ENCODE measurements around the gene KCNH2. TPM values are rescaled to one million over a fixed set of nuclear protein-coding genes. Genes with fewer than 3 reads are reported as not detected.
A peak's percentile ranks its signal among the peaks of the same experiment; 100 is the strongest.

Gene KCNH2
- total and polyA plus RNA-seq, 9 donors, result 2.0 to 26.3 (median 6.7) TPM

DNA sequence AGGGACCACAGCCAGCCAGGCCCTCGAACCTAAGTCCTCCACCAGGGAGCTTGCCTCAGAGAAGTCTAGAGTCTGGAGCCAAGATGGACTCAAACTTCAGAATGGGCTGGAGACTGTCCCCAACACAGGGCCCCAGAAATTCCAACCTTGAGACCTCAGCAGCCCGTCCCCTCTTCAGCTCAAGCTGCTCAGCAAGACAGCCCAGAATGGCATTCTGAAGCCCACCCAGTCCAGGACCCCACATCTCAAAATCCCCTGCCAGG is 15.9 kb downstream of the KCNH2 start:
- 41 to 52% (median 51%) methylated on average over 2 of the region's 2 CpGs for WGBS, 3 donors
- TF ChIP-seq, protein P1, sequence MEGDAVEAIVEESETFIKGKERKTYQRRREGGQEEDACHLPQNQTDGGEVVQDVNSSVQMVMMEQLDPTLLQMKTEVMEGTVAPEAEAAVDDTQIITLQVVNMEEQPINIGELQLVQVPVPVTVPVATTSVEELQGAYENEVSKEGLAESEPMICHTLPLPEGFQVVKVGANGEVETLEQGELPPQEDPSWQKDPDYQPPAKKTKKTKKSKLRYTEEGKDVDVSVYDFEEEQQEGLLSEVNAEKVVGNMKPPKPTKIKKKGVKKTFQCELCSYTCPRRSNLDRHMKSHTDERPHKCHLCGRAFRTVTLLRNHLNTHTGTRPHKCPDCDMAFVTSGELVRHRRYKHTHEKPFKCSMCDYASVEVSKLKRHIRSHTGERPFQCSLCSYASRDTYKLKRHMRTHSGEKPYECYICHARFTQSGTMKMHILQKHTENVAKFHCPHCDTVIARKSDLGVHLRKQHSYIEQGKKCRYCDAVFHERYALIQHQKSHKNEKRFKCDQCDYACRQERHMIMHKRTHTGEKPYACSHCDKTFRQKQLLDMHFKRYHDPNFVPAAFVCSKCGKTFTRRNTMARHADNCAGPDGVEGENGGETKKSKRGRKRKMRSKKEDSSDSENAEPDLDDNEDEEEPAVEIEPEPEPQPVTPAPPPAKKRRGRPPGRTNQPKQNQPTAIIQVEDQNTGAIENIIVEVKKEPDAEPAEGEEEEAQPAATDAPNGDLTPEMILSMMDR (IDR thresholded peaks at IDR 0.05), result no peak
- no peak for TF ChIP-seq POLR2A (IDR thresholded peaks at IDR 0.05)
- no peak for TF ChIP-seq EP300 (IDR thresholded peaks at IDR 0.05)
- Histone ChIP-seq H3K4me3 (no peak overlapping the region), H3K9me3 (no peaks in the 10 kb centered on the region), H3K4me1 (ENCODE audit: insufficient read depth) (peaks cover 13% of the 10 kb centered on the region), H3K36me3 (no peaks in the 10 kb centered on the region), H3K27ac (peak overlapping the region in 1 of 2 donors; percentile 16), H3K27me3 (no peaks in the 10 kb centered on the region)
- no peak for DNase-seq
- intact Hi-C loops (cut with DNase I), result loop anchor here in 1 of 4 donors (5.0 kb wide), 2 partner anchors 55 to 150 kb away; no protein-coding TSS in a partner anchor

DNA sequence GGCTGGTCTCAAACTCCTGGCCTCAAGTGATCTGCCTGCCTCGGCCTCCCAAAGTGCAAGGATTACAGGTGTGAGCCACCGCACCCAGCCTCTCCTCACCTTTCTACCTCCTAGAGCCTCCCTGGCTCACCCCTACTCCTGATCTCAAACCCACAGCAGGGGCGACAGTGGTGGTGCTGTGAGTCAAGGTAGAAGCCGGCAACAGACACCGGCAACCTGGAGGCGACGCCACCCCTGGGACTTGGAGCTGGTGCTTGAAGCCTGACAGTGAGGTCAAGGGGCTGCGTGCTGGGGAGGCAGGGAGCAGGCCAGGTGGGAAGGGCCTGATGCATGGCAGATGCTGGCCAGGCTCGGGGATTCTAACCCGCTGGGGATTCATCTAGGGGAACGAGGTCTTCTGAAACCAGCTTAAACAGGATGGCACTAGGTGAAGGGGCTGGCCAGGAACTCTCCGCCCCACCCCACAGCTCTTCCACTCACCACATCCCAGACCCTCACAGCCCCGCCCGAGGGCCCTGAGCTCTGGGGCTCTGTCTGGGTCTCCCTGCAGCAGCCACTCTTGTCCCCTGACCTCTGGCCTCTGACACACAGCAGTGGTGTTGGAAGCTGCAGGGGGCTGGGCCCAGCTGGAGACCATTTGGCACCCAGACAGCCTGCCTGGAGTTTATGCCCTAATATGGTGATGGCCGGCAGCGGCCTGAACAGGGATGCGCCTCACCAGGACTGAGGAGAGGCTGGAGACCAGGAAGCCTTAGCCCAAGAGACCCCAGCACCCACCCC is 16.4 kb downstream of the KCNH2 start:
- peak in 2 of 5 donors; percentile 61 to 70 for DNase-seq
- Histone ChIP-seq H3K4me3 (no peak overlapping the region), H3K36me3 (no peaks in the 10 kb centered on the region), H3K4me1 (ENCODE audit: insufficient read depth) (peaks cover 13% of the 10 kb centered on the region), H3K27ac (peak overlapping the region in 1 of 2 donors; percentile 16), H3K9me3 (no peaks in the 10 kb centered on the region), H3K27me3 (no peaks in the 10 kb centered on the region)
- 63 to 66% (median 65%) methylated on average over 17 of the region's 17 CpGs for WGBS, 3 donors
- no peak for TF ChIP-seq POLR2A (IDR thresholded peaks at IDR 0.05)
- TF ChIP-seq EP300 (IDR thresholded peaks at IDR 0.05), result no peak
- TF ChIP-seq, protein P1 (IDR thresholded peaks at IDR 0.05), result no peak
- intact Hi-C loops (cut with DNase I), result loop anchor here in 1 of 4 donors (5.0 kb wide), 2 partner anchors 56 to 151 kb away; no protein-coding TSS in a partner anchor

- Histone ChIP-seq H3K4me3 (no peak overlapping the region), H3K36me3 (no peaks in the 10 kb centered on the region), H3K27me3 (no peaks in the 10 kb centered on the region), H3K27ac (no peak overlapping the region), H3K9me3 (no peaks in the 10 kb centered on the region), H3K4me1 (ENCODE audit: insufficient read depth) (peaks cover 20% of the 10 kb centered on the region)
- 64 to 68% (median 67%) methylated on average over 24 of the region's 24 CpGs for WGBS, 3 donors
- TF ChIP-seq POLR2A (IDR thresholded peaks at IDR 0.05) (no peak), EP300 (IDR thresholded peaks at IDR 0.05) (no peak)
- TF ChIP-seq, protein P1 (IDR thresholded peaks at IDR 0.05), result no peak
- DNase-seq, result no peak
- intact Hi-C loops (cut with DNase I), result loop anchor here in 1 of 4 donors (5.0 kb wide), 2 partner anchors 57 to 152 kb away; no protein-coding TSS in a partner anchor
Observed at GRCh38 chr7:150959739-150960734, 18.1 kb downstream of the KCNH2 start.

GRCh38 chr7:150959081-150959480 is 19.0 kb downstream of the KCNH2 start:
- peaks cover 27% of the 10 kb centered on the region for H3K4me1 ChIP-seq (ENCODE audit: insufficient read depth)
- no peaks in the 10 kb centered on the region for H3K9me3 ChIP-seq
- H3K4me3 ChIP-seq, result no peak overlapping the region
- H3K27me3 ChIP-seq, result no peaks in the 10 kb centered on the region
- WGBS, 3 donors, result 78 to 88% (median 85%) methylated on average over 3 of the region's 3 CpGs
- intact Hi-C loops (cut with DNase I), result no loop called here
- no peaks in the 10 kb centered on the region for H3K36me3 ChIP-seq
- DNase-seq, result no peak
- no peak overlapping the region for H3K27ac ChIP-seq
- TF ChIP-seq, protein P1 (IDR thresholded peaks at IDR 0.05), result no peak
- TF ChIP-seq POLR2A (IDR thresholded peaks at IDR 0.05), result no peak
- TF ChIP-seq EP300 (IDR thresholded peaks at IDR 0.05), result no peak
